GM18526 (cell line): ENCODE measurements around the gene PPP2R2C.

Experiments
- POLR2A ChIP-seq: IDR thresholded peaks from 3 replicates; pipeline ENCODE4 v1.6.1; 2011; ENCODE audit not compliant: insufficient read length; ENCODE audit errors: extremely low read depth

PPP2R2C gene

DNA sequence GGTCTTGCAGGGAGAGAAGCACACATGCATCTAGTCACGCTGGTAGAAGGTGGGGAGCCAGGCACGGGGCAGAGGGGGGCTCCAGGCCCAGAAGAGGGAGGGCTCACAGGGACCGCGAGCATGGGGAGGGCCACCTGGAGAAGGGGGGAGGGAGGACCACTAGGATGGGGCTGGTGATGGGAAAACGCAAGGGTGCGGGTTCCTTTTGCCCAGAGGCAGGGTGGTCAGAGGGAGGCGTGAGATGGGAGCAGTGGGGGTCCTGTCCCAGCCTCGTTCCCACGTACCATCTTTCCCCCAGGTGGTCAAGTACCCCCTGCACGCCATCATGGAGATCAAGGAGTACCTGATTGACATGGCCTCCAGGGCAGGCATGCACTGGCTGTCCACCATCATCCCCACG lies 172.1 kb downstream of the PPP2R2C start:
- no peak for TF ChIP-seq POLR2A

DNA sequence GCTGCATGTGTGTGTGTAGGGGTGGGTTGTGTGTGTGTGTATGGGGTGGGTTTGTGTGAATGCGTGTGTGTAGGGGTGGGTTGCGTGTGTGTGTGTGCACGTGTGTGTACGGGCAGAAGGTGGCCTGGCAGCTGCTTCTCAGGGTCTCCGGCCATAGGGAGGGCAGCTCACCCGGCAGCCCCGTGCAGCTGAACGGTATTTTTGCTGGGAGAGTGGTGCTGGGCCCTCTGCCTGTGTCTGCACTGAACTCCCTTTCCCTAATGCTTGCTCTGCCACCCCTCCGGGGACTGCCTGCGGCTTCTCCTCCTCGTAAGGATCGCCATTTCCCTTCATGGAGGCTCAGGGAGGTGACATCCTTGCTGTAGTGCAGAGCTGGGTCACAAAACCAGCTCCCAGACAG lies 172.5 kb downstream of the PPP2R2C start:
- TF ChIP-seq POLR2A = no peak

DNA sequence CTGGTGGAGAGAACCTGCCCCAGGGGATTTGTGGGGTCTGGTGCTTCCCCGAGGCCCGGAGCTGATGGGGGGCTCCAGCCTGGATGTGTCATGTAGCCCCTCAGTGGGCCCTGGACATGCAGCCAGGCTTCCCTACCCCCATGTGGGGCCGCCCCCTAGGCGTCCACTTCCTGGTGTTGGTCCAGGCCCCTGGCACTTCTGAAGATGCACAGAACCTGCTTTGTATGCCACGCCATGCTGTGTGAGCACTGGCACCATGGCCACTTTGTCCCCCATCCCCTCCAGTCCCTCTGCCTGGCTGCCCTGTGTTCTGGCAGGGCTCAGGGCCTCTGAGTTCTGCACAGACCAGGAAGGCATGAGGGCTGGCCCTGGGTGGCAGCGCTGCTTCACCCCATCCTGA lies 173.6 kb downstream of the PPP2R2C start:
- no peak for TF ChIP-seq POLR2A

DNA sequence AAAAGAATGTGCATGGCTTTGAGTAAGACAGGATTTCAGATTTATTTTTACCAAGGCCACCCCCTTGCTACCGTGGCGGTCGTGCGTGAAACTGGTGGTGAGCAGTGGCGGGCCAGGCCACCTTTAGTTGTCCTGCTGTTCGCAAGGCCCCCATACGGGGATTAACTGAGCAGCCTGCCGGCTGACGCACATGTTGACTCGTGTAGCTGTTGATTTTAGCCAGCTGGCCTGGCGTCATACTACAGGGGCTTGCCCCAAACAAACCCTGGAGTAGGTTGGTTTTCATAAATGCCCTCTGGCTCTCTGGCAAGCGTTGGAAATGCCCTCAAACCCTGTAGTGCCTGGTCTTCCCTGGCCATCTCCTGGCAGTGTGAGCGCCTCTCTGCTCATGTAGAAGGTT lies 174.4 kb downstream of the PPP2R2C start:
- no peak for TF ChIP-seq POLR2A

DNA sequence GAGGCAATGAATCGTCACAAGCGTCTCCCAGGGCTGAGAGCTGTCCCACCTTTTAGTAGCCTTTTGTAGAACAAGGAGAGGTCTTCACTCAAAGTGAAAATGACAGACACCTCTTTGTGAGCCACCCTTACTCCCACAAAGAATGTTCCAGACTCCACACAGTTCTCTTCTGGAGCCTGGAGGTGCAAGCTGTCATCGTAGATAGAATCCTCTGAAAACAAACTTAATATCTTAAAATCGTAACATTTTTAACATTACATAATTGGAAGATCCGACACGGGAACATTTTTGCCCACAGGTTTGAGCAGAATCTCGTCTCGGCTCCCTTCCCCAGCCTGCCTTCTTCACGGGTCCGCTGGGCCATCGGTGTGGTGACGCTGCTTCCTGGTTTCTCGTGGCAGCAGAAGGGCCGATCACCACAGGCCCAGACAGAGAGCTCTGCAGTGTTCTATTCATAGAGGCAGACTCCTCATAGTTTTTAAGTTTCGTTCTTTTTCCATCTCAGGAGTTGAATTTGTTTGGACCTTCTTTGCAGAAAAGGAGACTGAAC lies 175.1 kb downstream of the PPP2R2C start:
- TF ChIP-seq POLR2A = no peak

DNA sequence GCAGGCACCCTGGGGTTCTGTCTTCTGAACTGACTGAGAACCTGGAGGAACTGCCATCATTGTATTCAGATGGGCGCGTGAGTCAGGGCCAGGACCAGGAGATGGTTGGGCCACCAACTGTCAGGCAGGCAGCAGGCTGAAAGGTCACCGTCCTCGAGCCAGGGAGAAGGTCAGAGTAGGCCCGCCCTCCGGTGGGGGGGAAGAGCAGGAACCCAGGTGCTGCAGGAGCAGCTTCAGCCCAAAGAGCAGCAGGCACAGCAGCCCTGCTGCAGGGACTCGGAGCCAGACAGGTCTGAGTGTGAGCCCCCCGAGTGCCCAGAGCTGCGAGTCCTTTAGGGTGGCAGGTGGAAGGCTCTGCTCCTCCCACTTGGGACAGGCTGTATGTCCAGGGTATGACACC lies 176.4 kb downstream of the PPP2R2C start:
- TF ChIP-seq POLR2A = no peak

DNA sequence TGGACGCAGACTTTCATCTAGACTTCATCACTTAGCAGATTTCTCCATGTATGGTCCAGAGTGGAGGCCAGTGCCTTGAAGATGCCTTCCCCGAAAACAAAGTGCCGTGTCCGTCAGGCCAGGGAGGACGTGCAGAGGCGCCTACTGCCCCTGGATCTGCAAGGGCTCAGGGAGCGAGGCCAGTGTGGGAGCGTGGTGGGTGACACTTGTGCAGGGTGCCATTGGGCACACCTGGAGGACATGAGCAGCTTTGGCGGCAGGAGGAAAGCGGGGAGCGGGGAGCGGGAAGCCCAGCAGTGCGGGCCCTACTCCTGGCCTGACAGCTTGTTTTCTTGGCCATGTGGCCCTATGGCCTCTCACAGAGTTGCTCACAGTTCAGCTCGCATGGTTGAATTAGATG lies 176.9 kb downstream of the PPP2R2C start:
- no peak for TF ChIP-seq POLR2A

DNA sequence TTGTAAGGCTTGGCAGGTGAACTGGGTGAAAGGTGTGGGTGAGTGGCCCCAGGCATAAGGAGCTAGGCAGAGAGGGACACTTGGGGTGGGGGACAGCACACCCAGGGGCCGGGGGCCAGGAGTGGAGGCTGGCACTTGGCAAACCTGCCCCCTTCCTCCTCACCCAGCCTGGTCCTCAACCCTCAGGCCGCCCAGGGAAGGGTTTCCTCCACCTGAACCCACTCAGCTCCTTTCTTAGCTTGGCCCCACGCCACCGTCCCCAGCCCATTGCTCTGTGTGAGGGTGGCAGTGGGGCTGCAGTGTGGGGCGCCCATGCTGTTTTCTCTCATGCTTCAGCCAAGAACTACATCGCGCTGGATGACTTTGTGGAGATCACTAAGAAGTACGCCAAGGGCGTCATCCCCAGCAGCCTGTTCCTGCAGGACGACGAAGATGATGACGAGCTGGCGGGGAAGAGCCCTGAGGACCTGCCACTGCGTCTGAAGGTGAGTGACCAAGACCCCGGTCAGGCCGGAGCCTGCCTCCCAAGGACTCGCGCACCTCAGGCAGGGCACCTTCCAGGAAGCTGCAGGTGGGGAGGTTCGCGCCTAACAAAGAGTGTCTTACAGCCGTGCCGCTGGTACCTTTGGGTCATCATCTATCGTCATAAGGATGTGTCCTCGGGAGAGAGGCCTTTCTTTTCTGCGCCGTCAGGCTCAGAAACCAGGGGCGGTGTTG lies 177.6 kb downstream of the PPP2R2C start:
- no peak for TF ChIP-seq POLR2A

DNA sequence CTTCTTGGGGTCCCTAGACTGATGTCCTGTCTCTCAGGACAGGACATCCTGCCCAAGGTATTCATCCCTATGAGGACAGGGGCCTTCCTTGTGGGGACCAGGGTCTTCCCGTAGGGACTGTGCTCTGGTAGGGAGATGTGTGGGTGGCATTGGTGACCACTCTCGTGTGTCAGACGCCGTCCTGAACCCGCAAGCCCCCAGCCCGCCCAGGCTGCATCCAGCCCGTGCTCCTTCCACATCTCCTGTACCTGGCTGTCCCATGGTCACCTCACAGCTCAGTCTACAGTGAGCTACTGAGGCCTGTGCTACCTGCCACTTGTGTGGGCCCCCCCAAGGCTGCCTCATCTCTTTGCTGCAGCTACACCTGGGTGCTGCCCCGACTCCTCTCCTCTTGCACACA lies 178.8 kb downstream of the PPP2R2C start:
- TF ChIP-seq POLR2A = no peak

DNA sequence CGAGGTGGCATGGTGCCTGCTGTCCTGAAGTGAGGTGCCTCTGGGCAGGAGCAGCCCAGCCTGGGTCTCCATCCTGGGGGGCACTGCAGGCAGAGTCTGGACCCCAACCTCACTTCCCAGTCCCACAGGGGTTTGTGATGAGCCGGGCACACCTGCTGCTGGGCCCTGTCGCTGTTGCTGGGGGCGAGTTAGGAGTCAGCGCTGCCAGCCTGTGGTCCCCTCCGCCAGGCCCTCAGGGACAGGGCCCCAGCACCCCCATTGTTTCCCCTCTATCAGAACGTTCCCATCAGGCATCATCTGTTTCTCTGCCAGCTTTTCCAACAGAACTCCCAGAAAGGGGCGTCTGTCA lies 179.3 kb downstream of the PPP2R2C start:
- TF ChIP-seq POLR2A = no peak

DNA sequence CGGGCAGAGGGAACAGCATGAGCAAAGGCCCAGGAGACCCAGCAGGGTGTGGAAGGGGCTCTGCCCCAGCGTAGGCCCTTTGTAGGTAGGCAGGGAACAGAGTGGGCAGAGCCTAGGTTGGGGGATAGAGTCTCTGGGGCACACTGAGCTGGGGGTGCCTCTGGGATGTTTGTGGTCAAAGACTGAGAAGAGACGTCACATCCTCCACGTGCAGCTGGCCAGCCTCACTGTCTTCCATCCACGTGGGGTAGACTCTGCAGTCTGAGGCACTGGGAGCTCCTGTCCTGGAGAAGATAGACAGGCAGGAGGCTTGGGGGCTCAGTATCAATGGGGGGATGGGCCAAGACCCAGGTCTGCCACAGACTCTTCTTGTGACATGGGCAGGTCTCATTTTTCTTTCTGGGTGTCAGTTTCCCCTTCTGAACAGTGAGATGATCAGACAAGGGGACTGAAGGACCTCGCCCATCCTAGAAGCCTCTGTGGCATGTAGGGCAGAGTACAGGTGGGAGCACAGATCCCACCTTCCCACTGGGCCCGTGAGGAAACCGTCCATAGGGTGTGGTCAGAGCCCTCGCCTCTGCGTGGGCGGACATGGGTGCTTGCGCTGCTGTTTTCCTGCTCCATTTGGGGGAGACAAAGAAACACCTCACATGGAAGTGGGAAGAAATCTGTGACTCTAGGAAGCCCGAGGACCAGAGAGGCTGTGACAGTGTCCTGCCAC lies 179.9 kb downstream of the PPP2R2C start:
- no peak for TF ChIP-seq POLR2A

DNA sequence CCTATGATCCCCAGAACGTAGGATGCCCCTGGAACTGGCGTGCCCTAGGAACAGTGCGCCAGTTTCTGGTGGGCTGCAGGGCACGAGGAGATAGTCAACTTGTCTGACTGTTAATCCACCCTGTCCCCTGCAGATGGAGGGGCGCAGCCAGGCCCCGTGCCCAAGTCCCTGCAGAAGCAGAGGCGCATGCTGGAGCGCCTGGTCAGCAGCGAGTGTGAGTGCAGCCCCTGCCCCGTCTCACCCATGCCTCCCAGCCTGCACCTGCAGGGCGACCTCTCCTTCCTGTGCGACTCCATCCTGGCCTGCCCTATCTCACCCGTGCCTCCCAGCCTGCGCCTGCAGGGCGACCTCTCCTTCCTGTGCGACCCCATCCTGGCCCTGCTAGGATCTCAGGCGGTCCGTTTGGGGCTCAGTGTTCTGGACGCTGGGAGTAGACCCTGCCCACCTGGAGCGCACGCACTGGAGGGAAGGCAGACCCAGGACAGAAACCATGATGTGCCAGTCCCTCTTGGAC lies 180.6 kb downstream of the PPP2R2C start:
- no peak for TF ChIP-seq POLR2A

DNA sequence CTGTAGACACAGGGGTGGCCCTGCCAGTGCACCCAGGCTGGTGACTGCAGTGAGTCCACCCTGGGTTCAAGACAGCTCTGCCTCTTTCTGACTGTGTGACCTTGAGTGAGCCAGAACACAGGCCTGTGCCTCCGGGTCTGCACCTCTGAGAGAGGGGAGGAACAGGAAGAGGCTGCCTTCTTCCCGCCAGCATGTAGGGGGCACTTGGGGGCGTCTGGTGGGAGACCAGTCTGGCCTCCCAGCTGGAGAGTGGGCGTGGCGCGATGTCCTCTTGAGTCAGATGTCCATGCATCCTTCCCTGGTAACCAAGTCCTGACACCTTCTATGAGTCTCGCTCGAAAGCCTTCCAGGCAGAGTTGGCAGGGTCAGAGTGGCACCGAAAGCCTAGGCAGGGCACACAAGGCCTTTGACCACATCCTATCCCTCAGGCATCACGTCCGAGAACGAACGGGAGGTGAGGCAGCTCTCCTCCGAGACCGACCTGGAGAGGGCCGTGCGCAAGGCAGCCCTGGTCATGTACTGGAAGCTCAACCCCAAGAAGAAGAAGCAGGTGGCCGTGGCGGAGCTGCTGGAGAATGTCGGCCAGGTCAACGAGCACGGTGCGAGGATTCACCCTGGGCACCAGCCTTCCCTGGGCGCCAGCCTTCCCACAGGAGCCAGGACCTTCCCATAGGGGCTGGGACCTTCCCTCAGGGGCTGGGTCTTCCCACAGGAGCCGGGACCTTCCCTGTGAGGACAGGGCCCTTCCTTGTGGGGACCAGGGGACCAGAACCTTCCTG lies 181.5 kb downstream of the PPP2R2C start:
- no peak for TF ChIP-seq POLR2A

DNA sequence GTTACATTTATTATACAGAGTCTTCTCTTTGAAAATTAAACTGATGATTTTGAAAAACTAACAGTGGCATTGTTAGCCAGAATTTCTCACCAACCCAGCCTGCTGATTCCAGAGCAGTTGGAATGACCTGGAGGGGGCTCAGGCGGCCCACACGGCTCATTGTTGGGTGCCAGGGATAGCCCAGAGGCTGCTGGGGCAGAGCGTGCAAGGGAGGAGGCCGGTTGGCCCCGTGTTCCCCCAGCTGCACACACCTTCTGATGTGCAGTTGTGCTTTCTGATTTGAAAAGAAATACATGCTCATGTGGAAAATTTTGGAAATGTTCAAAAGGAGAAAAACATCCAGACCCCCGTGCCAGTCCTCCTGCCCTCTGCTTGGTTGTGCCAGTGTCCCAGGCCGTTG lies 182.2 kb downstream of the PPP2R2C start:
- TF ChIP-seq POLR2A = no peak

DNA sequence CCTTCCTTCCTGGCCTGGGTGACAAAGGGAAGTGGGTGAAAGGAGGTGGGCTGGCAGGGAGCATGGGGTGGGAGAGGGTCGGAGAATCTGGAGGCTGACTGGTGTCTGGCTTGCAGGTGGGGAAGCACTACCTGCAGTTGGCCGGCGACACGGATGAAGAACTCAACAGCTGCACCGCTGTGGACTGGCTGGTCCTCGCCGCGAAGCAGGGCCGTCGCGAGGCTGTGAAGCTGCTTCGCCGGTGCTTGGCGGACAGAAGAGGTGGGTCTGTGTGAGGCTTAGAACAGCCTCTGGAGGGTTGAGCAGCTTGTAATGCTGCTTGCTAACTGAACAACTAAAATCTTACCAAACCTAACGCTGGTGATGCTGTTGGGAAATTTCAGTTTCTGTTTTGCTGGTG lies 183.5 kb downstream of the PPP2R2C start:
- no peak for TF ChIP-seq POLR2A

DNA sequence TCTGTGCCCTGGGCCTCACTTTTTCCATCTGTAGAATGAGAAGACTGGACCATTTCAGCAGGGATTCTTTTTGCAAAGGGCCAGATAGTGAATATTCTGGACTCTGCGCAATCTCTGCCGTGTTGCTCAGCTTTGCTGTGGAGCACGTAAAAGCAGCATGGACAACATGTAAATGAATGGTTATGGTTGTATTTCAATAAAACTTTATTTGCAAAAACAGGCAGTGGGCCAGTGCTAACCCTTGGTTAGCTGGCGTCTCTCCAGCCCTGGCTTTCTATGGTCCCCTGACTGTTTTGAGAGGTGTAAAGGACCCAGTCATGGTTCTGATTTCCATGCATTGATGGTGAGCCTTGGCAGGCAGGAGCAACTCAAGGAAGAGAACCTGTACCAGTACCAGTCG lies 184.1 kb downstream of the PPP2R2C start:
- TF ChIP-seq POLR2A = no peak
